HEK293 (cell line): ENCODE measurements around the gene GPC2.

Experiments used
- CTCF ChIA-PET: fragments of 350-600 bp; formaldehyde crosslinking; extraction: SDS; loops from one replicate; lab custom pipeline; 2021; ENCODE audit warnings: antibody characterized with exemption; lab: Yijun Ruan, JAX
- POLR2A ChIA-PET: fragments of 300-600 bp; formaldehyde crosslinking; extraction: SDS; loops from one replicate; lab custom pipeline; 2020; ENCODE audit warnings: antibody characterized with exemption, inconsistent platforms; lab: Yijun Ruan, JAX
- H3K27ac ChIP-seq: fragments of 200-500 bp; sonication (Bioruptor generic); 2 replicates; pipeline ENCODE4 v1.5.1; 2014; ENCODE audit warnings: low read depth, low read length, control low read depth, inconsistent platforms; ENCODE audit errors: extremely low read depth
- H3K36me3 ChIP-seq, 2 experiments: fragments of 200-500 bp in 1 of 2; sonication (Bioruptor generic) in 1 of 2; 1 replicate in 1 of 2; 2 replicates in 1 of 2; pipeline ENCODE4 v1.5.1; 2014 to 2017; ENCODE audit warnings: inconsistent platforms in 2 of 2, low read length in 2 of 2; ENCODE audit not compliant: control insufficient read depth in 2 of 2, insufficient read depth in 1 of 2
- H3K4me1 ChIP-seq: fragments of 200-500 bp; sonication (Bioruptor generic); 2 replicates; pipeline ENCODE4 v1.5.1; 2014; ENCODE audit warnings: mild to moderate bottlenecking, low read length, inconsistent platforms; ENCODE audit not compliant: control insufficient read depth, insufficient read depth
- H3K4me3 ChIP-seq: 2 replicates; pipeline ENCODE4 v1.5.1; 2011; ENCODE audit warnings: low read depth, mild to moderate bottlenecking, control low read depth, low read length, moderate library complexity
- H3K9me3 ChIP-seq: fragments of 200-500 bp; sonication (Bioruptor generic); 2 replicates; pipeline ENCODE4 v1.5.1; 2014; ENCODE audit warnings: low read depth, low read length, inconsistent platforms; ENCODE audit not compliant: control insufficient read depth, insufficient read depth
- GLIS1 ChIP-seq: fragments of 450-650 bp; formaldehyde crosslinking; IDR thresholded peaks from 2 replicates; pipeline ENCODE4 v1.5.1; 2016; ENCODE audit warnings: missing biosample characterization, missing genetic modification characterization
- GLIS2 ChIP-seq: fragments of 450-650 bp; formaldehyde crosslinking; IDR thresholded peaks from 2 replicates; pipeline ENCODE4 v1.5.1; 2016; ENCODE audit warnings: missing biosample characterization, missing genetic modification characterization
- PRDM1 ChIP-seq: fragments of 450-650 bp; formaldehyde crosslinking; IDR thresholded peaks from 2 replicates; pipeline ENCODE4; 2016; ENCODE audit warnings: missing biosample characterization, missing genetic modification characterization
- REPIN1 ChIP-seq: fragments of 450-650 bp; formaldehyde crosslinking; IDR thresholded peaks from 2 replicates; pipeline ENCODE4 v1.5.1; 2017; ENCODE audit warnings: missing biosample characterization, missing genetic modification characterization, low read depth
- SCRT1 ChIP-seq: fragments of 450-650 bp; formaldehyde crosslinking; IDR thresholded peaks from 2 replicates; pipeline ENCODE4 v1.5.1; 2016; ENCODE audit warnings: missing biosample characterization, missing genetic modification characterization, borderline replicate concordance
- SCRT2 ChIP-seq: fragments of 450-650 bp; formaldehyde crosslinking; IDR thresholded peaks from 2 replicates; pipeline ENCODE4 v1.5.1; 2016; ENCODE audit warnings: missing biosample characterization, missing genetic modification characterization
- ZBTB17 ChIP-seq: fragments of 450-650 bp; formaldehyde crosslinking; IDR thresholded peaks from 2 replicates; pipeline ENCODE4 v1.5.1; 2016; ENCODE audit warnings: missing biosample characterization, missing genetic modification characterization
- ZBTB21 ChIP-seq: fragments of 450-650 bp; formaldehyde crosslinking; IDR thresholded peaks from 2 replicates; pipeline ENCODE4 v1.5.1; 2017; ENCODE audit warnings: missing biosample characterization, missing genetic modification characterization
- ZBTB8A ChIP-seq: fragments of 450-650 bp; formaldehyde crosslinking; IDR thresholded peaks from 2 replicates; pipeline ENCODE4 v1.5.1; 2016; ENCODE audit warnings: missing biosample characterization, missing genetic modification characterization
- ZEB2 ChIP-seq: fragments of 450-650 bp; formaldehyde crosslinking; IDR thresholded peaks from 2 replicates; pipeline ENCODE4 v1.5.1; 2016; ENCODE audit warnings: missing biosample characterization, missing genetic modification characterization
- ZFP69B ChIP-seq: fragments of 450-650 bp; formaldehyde crosslinking; IDR thresholded peaks from 2 replicates; pipeline ENCODE4 v1.5.1; 2016; ENCODE audit warnings: missing biosample characterization, missing genetic modification characterization
- ZIC2 ChIP-seq: fragments of 450-650 bp; formaldehyde crosslinking; IDR thresholded peaks from 2 replicates; pipeline ENCODE4 v1.5.1; 2016; ENCODE audit warnings: missing biosample characterization, missing genetic modification characterization
- ZNF121 ChIP-seq: fragments of 450-650 bp; formaldehyde crosslinking; IDR thresholded peaks from 2 replicates; pipeline ENCODE4 v1.5.1; 2016; ENCODE audit warnings: missing biosample characterization, missing genetic modification characterization
- ZNF184 ChIP-seq: fragments of 450-650 bp; IDR thresholded peaks from 2 replicates; pipeline ENCODE4 v1.5.1; 2018; ENCODE audit warnings: missing biosample characterization, mild to moderate bottlenecking, missing genetic modification characterization
- ZNF2 ChIP-seq: fragments of 450-650 bp; formaldehyde crosslinking; IDR thresholded peaks from 2 replicates; pipeline ENCODE4 v1.5.1; 2016; ENCODE audit warnings: missing biosample characterization, missing genetic modification characterization
- ZNF324 ChIP-seq: fragments of 450-650 bp; formaldehyde crosslinking; IDR thresholded peaks from 2 replicates; pipeline ENCODE4 v1.5.1; 2016; ENCODE audit warnings: missing biosample characterization, missing genetic modification characterization
- ZNF366 ChIP-seq: fragments of 450-650 bp; formaldehyde crosslinking; conservative IDR thresholded peaks from 2 replicates; pipeline ENCODE4 v1.5.1; 2016; ENCODE audit warnings: missing biosample characterization, missing genetic modification characterization
- ZNF391 ChIP-seq: fragments of 450-650 bp; formaldehyde crosslinking; IDR thresholded peaks from 2 replicates; pipeline ENCODE4 v1.5.1; 2016; ENCODE audit warnings: low read depth, missing biosample characterization, missing genetic modification characterization, borderline replicate concordance
- ZNF529 ChIP-seq: fragments of 450-650 bp; formaldehyde crosslinking; IDR thresholded peaks from 2 replicates; pipeline ENCODE4 v1.5.1; 2017; ENCODE audit warnings: missing genetic modification characterization, missing biosample characterization; ENCODE audit not compliant: insufficient replicate concordance
- ZNF560 ChIP-seq: fragments of 450-650 bp; formaldehyde crosslinking; IDR thresholded peaks from 2 replicates; pipeline ENCODE4 v1.5.1; 2017; ENCODE audit warnings: missing biosample characterization, missing genetic modification characterization, borderline replicate concordance
- ZNF600 ChIP-seq: fragments of 450-650 bp; formaldehyde crosslinking; IDR thresholded peaks from 2 replicates; pipeline ENCODE4 v1.5.1; 2016; ENCODE audit warnings: missing biosample characterization, missing genetic modification characterization
- ZNF610 ChIP-seq: fragments of 450-650 bp; formaldehyde crosslinking; IDR thresholded peaks from 2 replicates; pipeline ENCODE4 v1.5.1; 2016; ENCODE audit warnings: missing biosample characterization, missing genetic modification characterization, borderline replicate concordance
- ZNF623 ChIP-seq: fragments of 450-650 bp; formaldehyde crosslinking; IDR thresholded peaks from 2 replicates; pipeline ENCODE4 v1.5.1; 2016; ENCODE audit warnings: missing biosample characterization, missing genetic modification characterization
- ZNF654 ChIP-seq: fragments of 450-650 bp; formaldehyde crosslinking; IDR thresholded peaks from 2 replicates; pipeline ENCODE4 v1.5.1; 2016; ENCODE audit warnings: low read depth, missing biosample characterization, missing genetic modification characterization
- ZXDB ChIP-seq: fragments of 450-650 bp; formaldehyde crosslinking; IDR thresholded peaks from 2 replicates; pipeline ENCODE4 v1.5.1; 2016; ENCODE audit warnings: missing biosample characterization, missing genetic modification characterization
- TF ChIP-seq, protein P1 (sequence below): fragments of 450-650 bp; formaldehyde crosslinking; IDR thresholded peaks from 2 replicates; pipeline ENCODE4 v1.5.1; 2016; ENCODE audit warnings: missing biosample characterization, missing genetic modification characterization
- TF ChIP-seq, protein P2 (sequence below): fragments of 450-650 bp; formaldehyde crosslinking; IDR thresholded peaks from 2 replicates; pipeline ENCODE4 v1.5.1; 2016; ENCODE audit warnings: missing biosample characterization, missing genetic modification characterization
- TF ChIP-seq, protein P3 (sequence below): fragments of 450-650 bp; formaldehyde crosslinking; IDR thresholded peaks from 2 replicates; pipeline ENCODE4 v1.5.1; 2016; ENCODE audit warnings: missing biosample characterization, missing genetic modification characterization
- TF ChIP-seq, protein P4 (sequence below): fragments of 450-650 bp; formaldehyde crosslinking; IDR thresholded peaks from 2 replicates; pipeline ENCODE4 v1.5.1; 2016; ENCODE audit warnings: missing biosample characterization, missing genetic modification characterization

The GPC2 gene

DNA sequence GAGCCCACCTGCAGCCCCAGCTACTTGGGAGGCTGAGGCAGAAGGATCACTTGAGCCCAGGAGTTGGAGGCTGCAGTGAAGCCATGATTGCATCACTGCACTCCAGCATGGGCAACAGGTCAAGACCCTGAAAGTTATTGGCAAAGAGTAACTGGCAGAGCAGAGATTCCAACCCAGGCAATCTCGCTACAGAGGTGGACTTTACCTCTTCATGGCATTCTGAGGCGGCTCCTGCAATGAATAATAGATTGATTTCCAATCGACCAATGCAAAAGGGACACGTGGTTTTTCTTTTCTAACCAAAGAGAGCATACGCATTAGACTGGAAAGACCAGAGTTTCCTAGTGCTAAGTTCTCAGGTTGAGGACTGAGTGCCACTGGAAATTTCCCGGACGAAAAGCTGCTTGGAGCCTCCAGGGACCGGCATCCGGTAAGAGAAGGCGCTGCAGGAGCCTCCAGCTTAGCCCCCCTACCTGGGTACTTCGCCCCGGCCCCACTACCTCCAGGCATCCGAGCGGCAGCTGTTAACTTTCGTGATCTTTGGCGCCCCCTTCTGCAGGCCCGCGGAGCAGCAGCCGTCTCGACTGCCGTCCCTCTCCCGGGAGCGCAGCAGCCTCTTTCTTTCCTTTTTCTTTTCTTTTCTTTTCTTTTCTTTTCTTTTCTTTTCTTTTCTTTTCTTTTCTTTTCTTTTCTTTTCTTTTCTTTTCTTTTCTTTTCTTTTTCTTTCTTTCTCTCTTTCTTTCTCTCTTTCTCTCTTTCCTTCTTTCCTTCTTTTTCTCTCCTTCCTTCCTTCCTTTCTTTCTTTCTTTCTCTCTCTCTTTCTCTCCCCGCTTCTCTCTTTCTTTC, 46.4 kb downstream of the GPC2 start:
- CTCF ChIA-PET, result interaction anchor here (0.5 to 8.7 kb wide), 26 partner anchors 9 to 277 kb away, joined by 3 to 119 read pairs (median 4); no protein-coding TSS in a partner anchor
- H3K9me3 ChIP-seq, result no peaks in the 10 kb centered on the region
- no peaks in the 10 kb centered on the region for H3K36me3 ChIP-seq
- H3K4me3 ChIP-seq, result no peak overlapping the region
- H3K27ac ChIP-seq, result no peak overlapping the region
- H3K4me1 ChIP-seq, result no peaks in the 10 kb centered on the region; the same call in 1 of the 2 replicates
- POLR2A ChIA-PET, result interaction anchor here (0.6 to 3.7 kb wide), 5 partner anchors 12 to 136 kb away, joined by 3 to 31 read pairs (median 4); partner anchors contain the start of genes AP4M1, LAMTOR4 and MCM7
- TF ChIP-seq ZNF560 (tag by site-specific recombination) (no peak), ZIC2 (peak; percentile 58), GLIS2 (tag by site-specific recombination) (peak; percentile 84), ZBTB17 (tag by site-specific recombination) (peak; percentile 27; the same call in 1 of the 2 replicates), ZNF610 (tag by site-specific recombination) (peak; percentile 64; the same call in 1 of the 2 replicates), REPIN1 (tag by site-specific recombination) (peak; percentile 33; the same call in 1 of the 2 replicates), GLIS1 (peak; percentile 94), ZNF654 (tag by site-specific recombination) (peak; percentile 90), ZNF366 (tag by site-specific recombination) (peak; percentile 99), ZNF324 (tag by site-specific recombination) (no peak), ZNF600 (tag by site-specific recombination) (no peak), ZEB2 (tag by site-specific recombination) (peak; percentile 38; the same call in 1 of the 2 replicates), SCRT1 (tag by site-specific recombination) (peak; percentile 93), ZNF623 (0 out of 2 replicates have a peak, but pooled peaks have one; percentile 15), ZNF391 (tag by site-specific recombination) (peak; percentile 37; the same call in 1 of the 2 replicates), ZNF184 (tag by site-specific recombination) (no peak), ZNF121 (peak; percentile 96), ZBTB21 (no peak), ZFP69B (tag by site-specific recombination) (peak; percentile 53), PRDM1 (tag by site-specific recombination) (peak; percentile 91), ZXDB (tag by site-specific recombination) (peak; percentile 5; the same call in 1 of the 2 replicates), SCRT2 (peak; percentile 98), ZBTB8A (peak; percentile 29; the same call in 1 of the 2 replicates), ZNF2 (peak; percentile 71; the same call in 1 of the 2 replicates), ZNF529 (tag by site-specific recombination) (no peak)
- TF ChIP-seq, protein P1, sequence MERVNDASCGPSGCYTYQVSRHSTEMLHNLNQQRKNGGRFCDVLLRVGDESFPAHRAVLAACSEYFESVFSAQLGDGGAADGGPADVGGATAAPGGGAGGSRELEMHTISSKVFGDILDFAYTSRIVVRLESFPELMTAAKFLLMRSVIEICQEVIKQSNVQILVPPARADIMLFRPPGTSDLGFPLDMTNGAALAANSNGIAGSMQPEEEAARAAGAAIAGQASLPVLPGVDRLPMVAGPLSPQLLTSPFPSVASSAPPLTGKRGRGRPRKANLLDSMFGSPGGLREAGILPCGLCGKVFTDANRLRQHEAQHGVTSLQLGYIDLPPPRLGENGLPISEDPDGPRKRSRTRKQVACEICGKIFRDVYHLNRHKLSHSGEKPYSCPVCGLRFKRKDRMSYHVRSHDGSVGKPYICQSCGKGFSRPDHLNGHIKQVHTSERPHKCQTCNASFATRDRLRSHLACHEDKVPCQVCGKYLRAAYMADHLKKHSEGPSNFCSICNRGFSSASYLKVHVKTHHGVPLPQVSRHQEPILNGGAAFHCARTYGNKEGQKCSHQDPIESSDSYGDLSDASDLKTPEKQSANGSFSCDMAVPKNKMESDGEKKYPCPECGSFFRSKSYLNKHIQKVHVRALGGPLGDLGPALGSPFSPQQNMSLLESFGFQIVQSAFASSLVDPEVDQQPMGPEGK, result peak; percentile 88
- TF ChIP-seq, protein P2, sequence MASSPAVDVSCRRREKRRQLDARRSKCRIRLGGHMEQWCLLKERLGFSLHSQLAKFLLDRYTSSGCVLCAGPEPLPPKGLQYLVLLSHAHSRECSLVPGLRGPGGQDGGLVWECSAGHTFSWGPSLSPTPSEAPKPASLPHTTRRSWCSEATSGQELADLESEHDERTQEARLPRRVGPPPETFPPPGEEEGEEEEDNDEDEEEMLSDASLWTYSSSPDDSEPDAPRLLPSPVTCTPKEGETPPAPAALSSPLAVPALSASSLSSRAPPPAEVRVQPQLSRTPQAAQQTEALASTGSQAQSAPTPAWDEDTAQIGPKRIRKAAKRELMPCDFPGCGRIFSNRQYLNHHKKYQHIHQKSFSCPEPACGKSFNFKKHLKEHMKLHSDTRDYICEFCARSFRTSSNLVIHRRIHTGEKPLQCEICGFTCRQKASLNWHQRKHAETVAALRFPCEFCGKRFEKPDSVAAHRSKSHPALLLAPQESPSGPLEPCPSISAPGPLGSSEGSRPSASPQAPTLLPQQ, result 0 out of 2 replicates have a peak, but pooled peaks have one; percentile 46
- TF ChIP-seq, protein P3, sequence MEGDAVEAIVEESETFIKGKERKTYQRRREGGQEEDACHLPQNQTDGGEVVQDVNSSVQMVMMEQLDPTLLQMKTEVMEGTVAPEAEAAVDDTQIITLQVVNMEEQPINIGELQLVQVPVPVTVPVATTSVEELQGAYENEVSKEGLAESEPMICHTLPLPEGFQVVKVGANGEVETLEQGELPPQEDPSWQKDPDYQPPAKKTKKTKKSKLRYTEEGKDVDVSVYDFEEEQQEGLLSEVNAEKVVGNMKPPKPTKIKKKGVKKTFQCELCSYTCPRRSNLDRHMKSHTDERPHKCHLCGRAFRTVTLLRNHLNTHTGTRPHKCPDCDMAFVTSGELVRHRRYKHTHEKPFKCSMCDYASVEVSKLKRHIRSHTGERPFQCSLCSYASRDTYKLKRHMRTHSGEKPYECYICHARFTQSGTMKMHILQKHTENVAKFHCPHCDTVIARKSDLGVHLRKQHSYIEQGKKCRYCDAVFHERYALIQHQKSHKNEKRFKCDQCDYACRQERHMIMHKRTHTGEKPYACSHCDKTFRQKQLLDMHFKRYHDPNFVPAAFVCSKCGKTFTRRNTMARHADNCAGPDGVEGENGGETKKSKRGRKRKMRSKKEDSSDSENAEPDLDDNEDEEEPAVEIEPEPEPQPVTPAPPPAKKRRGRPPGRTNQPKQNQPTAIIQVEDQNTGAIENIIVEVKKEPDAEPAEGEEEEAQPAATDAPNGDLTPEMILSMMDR (tag by site-specific recombination), result peak; percentile 86
- TF ChIP-seq, protein P4, sequence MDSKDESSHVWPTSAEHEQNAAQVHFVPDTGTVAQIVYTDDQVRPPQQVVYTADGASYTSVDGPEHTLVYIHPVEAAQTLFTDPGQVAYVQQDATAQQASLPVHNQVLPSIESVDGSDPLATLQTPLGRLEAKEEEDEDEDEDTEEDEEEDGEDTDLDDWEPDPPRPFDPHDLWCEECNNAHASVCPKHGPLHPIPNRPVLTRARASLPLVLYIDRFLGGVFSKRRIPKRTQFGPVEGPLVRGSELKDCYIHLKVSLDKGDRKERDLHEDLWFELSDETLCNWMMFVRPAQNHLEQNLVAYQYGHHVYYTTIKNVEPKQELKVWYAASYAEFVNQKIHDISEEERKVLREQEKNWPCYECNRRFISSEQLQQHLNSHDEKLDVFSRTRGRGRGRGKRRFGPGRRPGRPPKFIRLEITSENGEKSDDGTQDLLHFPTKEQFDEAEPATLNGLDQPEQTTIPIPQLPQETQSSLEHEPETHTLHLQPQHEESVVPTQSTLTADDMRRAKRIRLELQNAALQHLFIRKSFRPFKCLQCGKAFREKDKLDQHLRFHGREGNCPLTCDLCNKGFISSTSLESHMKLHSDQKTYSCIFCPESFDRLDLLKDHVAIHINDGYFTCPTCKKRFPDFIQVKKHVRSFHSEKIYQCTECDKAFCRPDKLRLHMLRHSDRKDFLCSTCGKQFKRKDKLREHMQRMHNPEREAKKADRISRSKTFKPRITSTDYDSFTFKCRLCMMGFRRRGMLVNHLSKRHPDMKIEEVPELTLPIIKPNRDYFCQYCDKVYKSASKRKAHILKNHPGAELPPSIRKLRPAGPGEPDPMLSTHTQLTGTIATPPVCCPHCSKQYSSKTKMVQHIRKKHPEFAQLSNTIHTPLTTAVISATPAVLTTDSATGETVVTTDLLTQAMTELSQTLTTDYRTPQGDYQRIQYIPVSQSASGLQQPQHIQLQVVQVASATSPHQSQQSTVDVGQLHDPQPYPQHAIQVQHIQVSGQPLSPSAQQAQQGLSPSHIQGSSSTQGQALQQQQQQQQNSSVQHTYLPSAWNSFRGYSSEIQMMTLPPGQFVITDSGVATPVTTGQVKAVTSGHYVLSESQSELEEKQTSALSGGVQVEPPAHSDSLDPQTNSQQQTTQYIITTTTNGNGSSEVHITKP (tag by site-specific recombination), result peak; percentile 17; the same call in 1 of the 2 replicates
